ENCODE results near the gene CASZ1.

CASZ1 gene

GRCh38 chr1:10596780-10597179 lies 199.7 kb downstream of the CASZ1 start:
- DNase-seq, result no peak

GRCh38 chr1:10594595-10595223 lies 201.7 kb downstream of the CASZ1 start:
- DNase-seq, result no peak

- no peak for DNase-seq
Measured at GRCh38 chr1:10593750-10594149, 202.7 kb downstream of the CASZ1 start.

DNA sequence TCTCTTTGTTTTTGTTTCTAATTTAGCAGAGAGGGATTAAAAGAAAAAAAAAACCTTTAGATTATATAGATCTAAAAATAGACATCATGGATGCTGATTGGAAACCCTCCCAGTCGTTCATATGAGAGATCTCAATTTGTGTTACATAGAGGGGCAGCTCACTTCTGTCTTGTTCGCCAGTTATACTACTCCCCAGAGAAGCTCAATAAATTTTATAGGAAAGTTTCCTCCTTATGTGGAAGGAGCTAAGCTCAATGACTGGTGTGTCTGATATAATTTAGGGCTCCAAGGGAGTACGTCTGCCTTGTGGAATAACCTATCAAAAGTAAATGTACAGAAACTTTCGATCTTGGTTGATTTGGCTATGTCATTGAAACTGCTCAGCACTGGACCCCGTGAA lies 204.1 kb downstream of the CASZ1 start:
- no peak for DNase-seq

- no peak for DNase-seq
Measured at GRCh38 chr1:10591010-10591409, 205.4 kb downstream of the CASZ1 start.

DNA sequence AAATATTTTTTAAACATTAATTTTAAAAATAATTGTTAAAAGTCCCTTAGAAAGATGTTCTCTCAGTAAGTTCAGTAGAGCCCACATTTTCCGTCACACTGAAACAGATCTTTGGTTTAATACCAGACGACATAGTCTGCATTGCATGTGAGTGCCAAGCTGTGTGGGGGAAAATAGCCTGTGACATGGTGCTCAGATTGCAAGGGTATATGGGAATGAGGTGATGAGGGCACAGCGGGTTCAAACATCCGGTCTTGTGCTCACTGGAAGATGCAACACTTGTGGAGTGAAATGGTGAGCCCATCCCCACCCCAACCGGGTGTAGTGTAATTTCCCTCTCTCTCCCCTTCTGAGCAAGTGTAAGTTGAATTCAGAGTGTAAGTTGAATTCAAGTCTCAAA lies 207.4 kb downstream of the CASZ1 start:
- no peak for DNase-seq

DNA sequence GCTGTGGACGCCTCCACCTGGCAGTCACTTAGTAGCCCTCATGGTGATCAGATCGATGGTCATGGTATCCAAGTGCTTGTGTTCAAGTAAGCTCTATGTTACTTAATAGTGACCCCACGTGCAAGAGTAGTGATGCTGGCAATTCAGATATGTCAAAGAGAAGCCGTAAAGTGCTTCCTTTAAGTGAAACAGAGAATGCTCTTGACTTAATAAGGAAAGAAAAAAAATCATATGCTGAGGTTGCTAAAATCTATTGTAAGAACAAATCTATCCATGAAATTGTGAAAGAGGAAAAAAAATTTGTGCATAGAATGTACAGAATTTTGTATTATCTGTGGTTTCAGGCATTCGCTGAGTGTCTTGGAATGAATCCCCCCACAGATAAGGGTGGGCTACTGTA lies 207.8 kb downstream of the CASZ1 start:
- DNase-seq, result no peak
